Endothelial cell (in vitro differentiated cells): ENCODE data around the gene RAB40C. TPM values are rescaled to one million over a fixed set of nuclear protein-coding genes. Genes with fewer than 3 reads are reported as not detected.

ENCODE experiments used
- DNase-seq: peaks from one replicate; pipeline ENCODE4 v3.0.0; 2021; ENCODE audit warnings: low spot score
- H3K27ac Mint-ChIP-seq: one replicate; pipeline ENCODE4 v1.8.0; 2021; ENCODE audit warnings: mixed read lengths, inconsistent platforms; ENCODE audit not compliant: unreplicated experiment
- H3K27me3 Mint-ChIP-seq: one replicate; pipeline ENCODE4 v1.8.0; 2021; ENCODE audit warnings: mild to moderate bottlenecking, moderate library complexity, mixed read lengths, inconsistent platforms; ENCODE audit not compliant: unreplicated experiment
- H3K36me3 Mint-ChIP-seq: one replicate; pipeline ENCODE4 v1.8.0; 2021; ENCODE audit warnings: mild to moderate bottlenecking, low read depth, mixed read lengths, inconsistent platforms; ENCODE audit not compliant: unreplicated experiment
- H3K4me1 Mint-ChIP-seq: one replicate; pipeline ENCODE4 v1.8.0; 2021; ENCODE audit warnings: mild to moderate bottlenecking, mixed read lengths, inconsistent platforms; ENCODE audit not compliant: unreplicated experiment
- H3K4me3 Mint-ChIP-seq: one replicate; pipeline ENCODE4 v1.8.0; 2021; ENCODE audit warnings: mild to moderate bottlenecking, mixed read lengths, inconsistent platforms; ENCODE audit not compliant: unreplicated experiment
- H3K9me3 Mint-ChIP-seq: one replicate; pipeline ENCODE4 v1.8.0; 2021; ENCODE audit warnings: mixed read lengths, inconsistent platforms; ENCODE audit not compliant: unreplicated experiment
- CTCF ChIP-seq: fragments of 200-600 bp; sonication (generic); IDR thresholded peaks from one replicate; pipeline ENCODE4 v1.5.0; 2021; ENCODE audit warnings: antibody characterized with exemption; ENCODE audit not compliant: unreplicated experiment
- total RNA-seq: library from RNA; stranded (reverse); fragmentation: NEBNext Ultra II Directional; extraction: Animal tissue kit (Norgen Biotek cat#: 25700); gene quantifications from one replicate; pipeline ENCODE4 v1.2.1, GENCODE V29; 2021; ENCODE audit not compliant: unreplicated experiment

The RAB40C gene
- total RNA-seq, 1 donor from 2014 or later, result 18.5 TPM

- Mint-ChIP-seq H3K4me1 (no peaks in the 10 kb centered on the region), H3K27ac (no peak overlapping the region), H3K4me3 (no peak overlapping the region), H3K36me3 (peaks cover 12% of the 10 kb centered on the region), H3K9me3 (no peaks in the 10 kb centered on the region), H3K27me3 (no peaks in the 10 kb centered on the region)
- TF ChIP-seq CTCF, result no peak
- DNase-seq, result no peak
Observed at GRCh38 chr16:603933-604332, 14.1 kb downstream of the RAB40C start.

- Mint-ChIP-seq H3K4me1 (no peaks in the 10 kb centered on the region), H3K27me3 (peaks cover 1% of the 10 kb centered on the region), H3K36me3 (peaks cover 12% of the 10 kb centered on the region), H3K9me3 (no peaks in the 10 kb centered on the region), H3K27ac (no peak overlapping the region), H3K4me3 (no peak overlapping the region)
- DNase-seq, result no peak
- TF ChIP-seq CTCF, result no peak
Observed at GRCh38 chr16:606656-607307, 16.9 kb downstream of the RAB40C start.

GRCh38 chr16:608019-608418, 18.2 kb downstream of the RAB40C start:
- no peaks in the 10 kb centered on the region for H3K9me3 Mint-ChIP-seq
- no peak overlapping the region for H3K4me3 Mint-ChIP-seq
- no peak for TF ChIP-seq CTCF
- no peak overlapping the region for H3K27ac Mint-ChIP-seq
- peaks cover 12% of the 10 kb centered on the region for H3K36me3 Mint-ChIP-seq
- no peaks in the 10 kb centered on the region for H3K4me1 Mint-ChIP-seq
- no peak for DNase-seq
- H3K27me3 Mint-ChIP-seq, result peaks cover 1% of the 10 kb centered on the region

GRCh38 chr16:609316-609715, 19.4 kb downstream of the RAB40C start:
- no peak for TF ChIP-seq CTCF
- H3K4me1 Mint-ChIP-seq, result no peaks in the 10 kb centered on the region
- H3K36me3 Mint-ChIP-seq, result peaks cover 14% of the 10 kb centered on the region
- DNase-seq, result no peak
- H3K9me3 Mint-ChIP-seq, result no peaks in the 10 kb centered on the region
- H3K27ac Mint-ChIP-seq, result no peak overlapping the region
- no peak overlapping the region for H3K4me3 Mint-ChIP-seq
- peaks cover 8% of the 10 kb centered on the region for H3K27me3 Mint-ChIP-seq

GRCh38 chr16:609984-610383, 20.1 kb downstream of the RAB40C start:
- DNase-seq, result no peak
- no peak overlapping the region for H3K27ac Mint-ChIP-seq
- H3K9me3 Mint-ChIP-seq, result no peaks in the 10 kb centered on the region
- H3K4me3 Mint-ChIP-seq, result no peak overlapping the region
- H3K4me1 Mint-ChIP-seq, result no peaks in the 10 kb centered on the region
- H3K27me3 Mint-ChIP-seq, result peaks cover 8% of the 10 kb centered on the region
- TF ChIP-seq CTCF, result no peak
- peaks cover 16% of the 10 kb centered on the region for H3K36me3 Mint-ChIP-seq
